AG09319 (cell line): ENCODE measurements around the gene TCP11.

Source experiments
- DNase-seq: peaks from one replicate; pipeline ENCODE4 v3.0.0-alpha.2; 2010; ENCODE audit warnings: low read depth; ENCODE audit errors: extremely low read depth
- CTCF ChIP-seq: IDR thresholded peaks from 2 replicates; pipeline ENCODE4 v1.5.1; 2011; ENCODE audit warnings: low read depth, mild to moderate bottlenecking, inconsistent platforms, low read length, moderate library complexity

TCP11 gene

GRCh38 chr6:35086636-35087360, 54.3 kb downstream of the TCP11 start:
- no peak for TF ChIP-seq CTCF

GRCh38 chr6:35086282-35086632, 54.9 kb downstream of the TCP11 start:
- TF ChIP-seq CTCF: no peak
- DNase-seq: no peak

More at GRCh38 chr6:35086636-35087360, 54.3 kb downstream of the TCP11 start:
- DNase-seq: no peak

GRCh38 chr6:35085359-35086281, 55.5 kb downstream of the TCP11 start:
- no peak for DNase-seq
- no peak for TF ChIP-seq CTCF

- no peak for DNase-seq
Observed at GRCh38 chr6:35084511-35085203, 56.5 kb downstream of the TCP11 start.

GRCh38 chr6:35084041-35084491, 57.1 kb downstream of the TCP11 start:
- no peak for DNase-seq
- TF ChIP-seq CTCF: no peak

More at GRCh38 chr6:35084511-35085203, 56.5 kb downstream of the TCP11 start:
- no peak for TF ChIP-seq CTCF

- DNase-seq: no peak
- TF ChIP-seq CTCF: no peak
Observed at GRCh38 chr6:35083507-35083906, 57.6 kb downstream of the TCP11 start.
